Medulla oblongata (tissue), 1 donor: ENCODE results near the gene NLGN4X.

Source experiments
- DNase-seq: peaks from one replicate; pipeline ENCODE4 v3.0.0-alpha.2; 2015; ENCODE audit errors: extremely low spot score

Gene NLGN4X

GRCh38 chrX:5867778-5868177 is 360.9 kb downstream of the NLGN4X start:
- no peak for DNase-seq

GRCh38 chrX:5857232-5857631 is 371.4 kb downstream of the NLGN4X start:
- peak; percentile 7 for DNase-seq

GRCh38 chrX:5852941-5853340 is 375.7 kb downstream of the NLGN4X start:
- no peak for DNase-seq

- no peak for DNase-seq
These were observed 386.1 kb downstream of the NLGN4X start for GRCh38 chrX:5842601-5843000.
